HepG2 (cell line): ENCODE results near the gene DAAM1. TPM values are rescaled to one million over a fixed set of nuclear protein-coding genes. Genes with fewer than 3 reads are reported as not detected.

Source experiments
- ATAC-seq: fragments of 200-7000 bp; cut with Tn5 transposase; 3 replicates; pipeline ENCODE4 v1.9.1; 2020; ENCODE audit warnings: mild to moderate bottlenecking, moderate library complexity
- BruUV-seq: library from RNA; stranded (reverse); fragments of 400-500 nt; replicated peaks from 2 replicates; lab custom pipeline; 2021; lab: Mats Ljungman, UMichigan
- CTCF ChIA-PET: fragments of 300-600 bp; formaldehyde crosslinking; extraction: SDS; loops from one replicate; lab custom pipeline; 2021; ENCODE audit warnings: low total read pairs, inconsistent platforms, low intra/inter-chr PET ratio; lab: Yijun Ruan, JAX
- POLR2A ChIA-PET: fragments of 350-600 bp; sonication (Branson Sonifier 250); formaldehyde crosslinking; loops from one replicate; lab custom pipeline; 2020; ENCODE audit warnings: antibody characterized with exemption, inconsistent platforms; lab: Yijun Ruan, JAX
- DNase-seq: peaks from one replicate; pipeline ENCODE4 v3.0.0-alpha.2; 2015; ENCODE audit warnings: low spot score
- FAIRE-seq: peaks from 3 replicates; lab custom pipeline; 2011; peaks lifted over from hg19 to GRCh38; lab: Jason Lieb, UNC
- H2AFZ ChIP-seq: one replicate; pipeline ENCODE4 v1.6.1; 2011; ENCODE audit warnings: low read length, inconsistent platforms
- H3K27ac ChIP-seq: fragments of 300-600 bp; 3 replicates; pipeline ENCODE4 v1.8.0; 2011; ENCODE audit warnings: mixed run types, mild to moderate bottlenecking, mixed read lengths, low read length, inconsistent platforms; ENCODE audit not compliant: insufficient read depth; ENCODE audit errors: extremely low read length
- H3K27me3 ChIP-seq, 2 experiments: fragments of 200-600 bp in 1 of 2; 2 replicates in 1 of 2; 3 replicates in 1 of 2; pipeline versions ENCODE4 v1.6.0 to v1.8.0; 2011; ENCODE audit warnings: low read length in 2 of 2, mild to moderate bottlenecking in 2 of 2, moderate library complexity in 2 of 2, inconsistent platforms in 1 of 2; ENCODE audit not compliant: insufficient read depth in 2 of 2, control insufficient read depth in 1 of 2
- H3K36me3 ChIP-seq, 2 experiments: fragments of 200-600 bp in 1 of 2; replicated peaks in 1 of 2; 2 replicates in 1 of 2; 3 replicates in 1 of 2; pipeline versions ENCODE4 v1.5.1 to v1.8.0; 2011; ENCODE audit warnings: low read length in 2 of 2, inconsistent platforms in 1 of 2; ENCODE audit not compliant: insufficient read depth in 2 of 2, control insufficient read depth in 1 of 2
- H3K4me1 ChIP-seq: 2 replicates; pipeline ENCODE4 v1.5.1; 2012; ENCODE audit warnings: low read length, inconsistent platforms; ENCODE audit not compliant: insufficient read depth
- H3K4me2 ChIP-seq: 2 replicates; pipeline ENCODE4 v1.6.0; 2011; ENCODE audit warnings: low read depth, low read length, inconsistent platforms
- H3K4me3 ChIP-seq, 3 experiments: fragments of 200-600 bp in 1 of 3; sonication (generic), shearing (Covaris generic) in 1 of 3; replicated peaks in 1 of 3; 2 replicates each; pipeline ENCODE4 v1.5.1; 2011 to 2016; ENCODE audit warnings: low read length in 3 of 3, inconsistent platforms in 2 of 3, low read depth in 2 of 3, mild to moderate bottlenecking in 2 of 3, control low read depth in 1 of 3, mixed read lengths in 1 of 3; ENCODE audit not compliant: insufficient read depth in 1 of 3
- H3K79me2 ChIP-seq: one replicate; pipeline ENCODE4 v1.6.1; 2011; ENCODE audit warnings: low read length, inconsistent platforms; ENCODE audit not compliant: insufficient read depth
- H3K9ac ChIP-seq: 2 replicates; pipeline ENCODE4 v1.6.0; 2011; ENCODE audit warnings: mild to moderate bottlenecking, low read depth, low read length, inconsistent platforms; ENCODE audit not compliant: insufficient read depth
- H3K9me3 ChIP-seq: 2 replicates; pipeline ENCODE4 v1.5.1; 2012; ENCODE audit warnings: mild to moderate bottlenecking, low read length
- H4K20me1 ChIP-seq: 2 replicates; pipeline ENCODE4 v1.6.0; 2011; ENCODE audit warnings: inconsistent platforms, mild to moderate bottlenecking, low read length, moderate library complexity; ENCODE audit not compliant: insufficient read depth
- ARNT ChIP-seq: fragments of 450-650 bp; IDR thresholded peaks from 2 replicates; pipeline ENCODE4 v1.6.1; 2017
- GTF2F1 ChIP-seq: fragments of 150-350 bp; IDR thresholded peaks from 2 replicates; pipeline ENCODE4 v1.6.1; 2014; ENCODE audit warnings: low read length
- KLF11 ChIP-seq: IDR thresholded peaks from 2 replicates; pipeline ENCODE4 v1.6.1; 2016; ENCODE audit warnings: missing compliant biosample characterization
- NFE2L1 ChIP-seq: sonication (generic); formaldehyde crosslinking; IDR thresholded peaks from 2 replicates; pipeline ENCODE4 v1.4.0; 2020; ENCODE audit warnings: missing genetic modification reagents, mild to moderate bottlenecking, borderline replicate concordance
- RFX1 ChIP-seq: fragments of 450-650 bp; IDR thresholded peaks from 2 replicates; pipeline ENCODE4 v1.6.1; 2017
- SCMH1 ChIP-seq: sonication (generic); formaldehyde crosslinking; IDR thresholded peaks from 2 replicates; pipeline ENCODE4 v1.9.0; 2021; ENCODE audit warnings: missing genetic modification reagents, mild to moderate bottlenecking, borderline replicate concordance
- ZNF367 ChIP-seq: sonication (generic); formaldehyde crosslinking; IDR thresholded peaks from 2 replicates; pipeline ENCODE4 v1.4.0; 2020; ENCODE audit warnings: missing genetic modification reagents, borderline replicate concordance
- WGBS: methylation state at CpG from one replicate; pipeline ENCODE4 v1.1.6; 2017; ENCODE audit warnings: low lambda C conversion rate; 5-methylcytosine and 5-hydroxymethylcytosine counted together
- in situ Hi-C: cut with HindIII; loops from 2 replicates; pipeline ENCODE4 v1.10.0; 2017; ENCODE audit warnings: low pct_unique_long_range_greater_than_20kb; ENCODE audit not compliant: extremely low pct_ligation_motif_present
- intact Hi-C: fragments of 100-400 bp; cut with micrococcal nuclease; formaldehyde crosslinking; loops from one replicate; pipeline ENCODE4 v1.10.0; 2022; ENCODE audit not compliant: unreplicated experiment
- polyA plus RNA-seq, 8 experiments: library from polyadenylated mRNA; depleted of rRNA in 3 of 8; stranded (reverse) in 7 of 8; unstranded in 1 of 8; fragments of >200 nt; fragmentation: Illumina TruSeq in 4 of 8; extraction: Trizol in 4 of 8; gene quantifications; 2 replicates each; pipeline versions ENCODE4 v1.2.1 to v1.2.3, GENCODE V29; 2011 to 2016; ENCODE audit warnings: low read depth in 4 of 8, missing spikeins in 1 of 8, mixed read lengths in 1 of 8; ENCODE audit not compliant: insufficient read depth in 1 of 8
- total RNA-seq, 5 experiments: library from RNA; depleted of rRNA; stranded (reverse); fragments of >200 nt; fragmentation: Illumina TruSeq; extraction: Trizol; gene quantifications; 2 replicates each; pipeline ENCODE4 v1.2.3, GENCODE V29; 2016; ENCODE audit warnings: low read depth in 1 of 5
- TF ChIP-seq, protein P1 (sequence below): sonication (generic); formaldehyde crosslinking; IDR thresholded peaks from 2 replicates; pipeline ENCODE4 v1.5.0; 2020; ENCODE audit warnings: missing genetic modification reagents, mild to moderate bottlenecking, borderline replicate concordance
- TF ChIP-seq, protein P2 (sequence below): sonication (generic); formaldehyde crosslinking; IDR thresholded peaks from 2 replicates; pipeline ENCODE4 v1.4.0; 2020; ENCODE audit warnings: missing genetic modification reagents, borderline replicate concordance

DAAM1 gene
- total and polyA plus RNA-seq, 2 of the 13 experiments (the other 11 are each of a cell fraction or from before 2014, with no cell fraction given) = 10.9 to 24.5 TPM

DNA sequence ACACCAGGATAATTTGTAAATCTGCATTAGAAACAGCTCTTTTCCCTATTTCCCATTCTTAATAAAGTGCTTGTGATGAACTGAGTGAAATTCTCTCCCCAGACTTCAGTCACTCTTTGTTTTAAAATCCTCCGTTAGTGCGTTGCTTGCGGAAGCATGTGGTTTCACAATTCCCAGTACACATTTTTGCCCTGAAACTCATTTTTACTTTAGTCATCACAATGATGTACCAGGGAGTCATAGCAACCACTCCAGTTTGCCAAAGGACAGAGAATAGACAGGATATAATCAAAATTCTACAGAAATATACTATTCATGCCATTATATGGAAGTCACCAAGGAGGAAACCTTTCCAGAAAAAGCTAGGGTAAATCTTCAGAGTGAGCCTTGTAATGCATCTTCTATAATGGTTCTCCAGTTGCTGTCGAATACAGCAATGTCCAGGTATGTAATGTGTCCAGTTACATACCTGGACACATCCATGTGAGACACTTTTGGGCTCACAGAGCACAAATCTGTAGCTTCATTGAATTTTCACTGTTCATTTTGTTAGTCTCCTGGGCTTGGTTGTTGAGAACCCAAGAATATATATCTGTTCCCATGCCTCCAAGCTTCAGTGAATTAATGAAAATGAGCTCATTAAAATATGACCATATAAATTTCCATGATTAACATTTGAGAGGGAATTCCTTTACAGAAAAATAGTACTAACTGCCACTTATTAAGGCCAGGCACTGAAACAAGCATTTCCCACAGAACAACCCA lies 219.0 kb downstream of the DAAM1 start (continued):
- TF ChIP-seq, protein P1, sequence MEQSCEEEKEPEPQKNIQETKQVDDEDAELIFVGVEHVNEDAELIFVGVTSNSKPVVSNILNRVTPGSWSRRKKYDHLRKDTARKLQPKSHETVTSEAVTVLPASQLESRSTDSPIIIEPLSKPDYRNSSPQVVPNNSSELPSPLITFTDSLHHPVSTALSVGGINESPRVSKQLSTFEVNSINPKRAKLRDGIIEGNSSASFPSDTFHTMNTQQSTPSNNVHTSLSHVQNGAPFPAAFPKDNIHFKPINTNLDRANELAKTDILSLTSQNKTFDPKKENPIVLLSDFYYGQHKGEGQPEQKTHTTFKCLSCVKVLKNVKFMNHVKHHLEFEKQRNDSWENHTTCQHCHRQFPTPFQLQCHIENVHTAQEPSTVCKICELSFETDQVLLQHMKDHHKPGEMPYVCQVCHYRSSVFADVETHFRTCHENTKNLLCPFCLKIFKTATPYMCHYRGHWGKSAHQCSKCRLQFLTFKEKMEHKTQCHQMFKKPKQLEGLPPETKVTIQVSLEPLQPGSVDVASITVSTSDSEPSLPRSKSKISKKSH (CRISPR knock-in tag) = no peak
- TF ChIP-seq RFX1 = peak; percentile 43; the same call in 1 of the 2 replicates
- TF ChIP-seq, protein P2, sequence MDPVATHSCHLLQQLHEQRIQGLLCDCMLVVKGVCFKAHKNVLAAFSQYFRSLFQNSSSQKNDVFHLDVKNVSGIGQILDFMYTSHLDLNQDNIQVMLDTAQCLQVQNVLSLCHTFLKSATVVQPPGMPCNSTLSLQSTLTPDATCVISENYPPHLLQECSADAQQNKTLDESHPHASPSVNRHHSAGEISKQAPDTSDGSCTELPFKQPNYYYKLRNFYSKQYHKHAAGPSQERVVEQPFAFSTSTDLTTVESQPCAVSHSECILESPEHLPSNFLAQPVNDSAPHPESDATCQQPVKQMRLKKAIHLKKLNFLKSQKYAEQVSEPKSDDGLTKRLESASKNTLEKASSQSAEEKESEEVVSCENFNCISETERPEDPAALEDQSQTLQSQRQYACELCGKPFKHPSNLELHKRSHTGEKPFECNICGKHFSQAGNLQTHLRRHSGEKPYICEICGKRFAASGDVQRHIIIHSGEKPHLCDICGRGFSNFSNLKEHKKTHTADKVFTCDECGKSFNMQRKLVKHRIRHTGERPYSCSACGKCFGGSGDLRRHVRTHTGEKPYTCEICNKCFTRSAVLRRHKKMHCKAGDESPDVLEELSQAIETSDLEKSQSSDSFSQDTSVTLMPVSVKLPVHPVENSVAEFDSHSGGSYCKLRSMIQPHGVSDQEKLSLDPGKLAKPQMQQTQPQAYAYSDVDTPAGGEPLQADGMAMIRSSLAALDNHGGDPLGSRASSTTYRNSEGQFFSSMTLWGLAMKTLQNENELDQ (CRISPR knock-in tag) = no peak

DNA sequence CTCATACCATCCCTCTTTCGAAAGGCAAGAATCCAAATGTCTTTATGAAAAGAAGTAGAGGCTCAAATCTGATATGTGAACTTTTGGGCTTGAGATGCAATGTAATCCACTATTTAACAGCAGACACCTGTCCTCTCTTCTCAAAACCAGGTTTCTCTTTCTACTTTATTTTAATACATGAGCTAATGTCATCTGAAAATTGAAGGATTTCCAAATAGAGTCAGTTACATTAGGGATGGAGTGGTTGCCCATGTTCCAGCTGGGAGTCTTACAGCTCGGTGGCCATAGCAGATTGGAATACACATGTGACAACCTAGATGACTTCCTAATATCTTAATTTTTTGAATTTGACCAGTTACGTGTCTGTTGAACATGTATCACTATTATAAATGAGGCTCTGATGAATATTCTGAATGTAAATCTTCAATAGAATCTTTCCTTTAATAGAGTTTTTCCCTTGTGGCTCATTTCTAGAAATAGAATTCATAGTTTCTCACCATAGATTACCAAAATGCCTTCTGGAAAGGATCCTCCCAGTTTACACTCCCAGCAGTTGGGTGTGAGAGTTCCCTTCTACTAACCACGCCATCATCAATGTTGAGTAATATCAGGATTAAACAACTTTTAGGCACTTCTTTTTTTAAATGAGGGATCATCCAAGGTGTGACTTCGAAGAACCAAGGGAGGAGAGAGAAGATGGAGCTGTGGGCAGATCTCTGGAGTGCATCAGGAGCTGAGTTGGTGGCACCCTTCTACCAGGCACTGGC lies 227.6 kb downstream of the DAAM1 start:
- Histone ChIP-seq H3K4me3 (no peak overlapping the region), H2AFZ (no peak overlapping the region), H3K79me2 (no peaks in the 10 kb centered on the region), H3K27ac (no peak overlapping the region), H3K4me2 (no peak overlapping the region), H3K27me3 (no peaks in the 10 kb centered on the region), H3K9ac (no peak overlapping the region), H3K4me1 (no peaks in the 10 kb centered on the region), H3K36me3 (no peaks in the 10 kb centered on the region), H4K20me1 (no peaks in the 10 kb centered on the region), H3K9me3 (no peaks in the 10 kb centered on the region)
- FAIRE-seq = no peak
- DNase-seq = no peak
- intact Hi-C loops (no loop called here), in situ Hi-C loops (no loop called here)
- ChIA-PET POLR2A (no interaction called here), CTCF (no interaction called here)
- no peak for ATAC-seq
- no TSS peak for BruUV-seq
- TF ChIP-seq ZNF367 (CRISPR knock-in tag) = no peak
- no peak for TF ChIP-seq GTF2F1
- no peak for TF ChIP-seq SCMH1 (CRISPR knock-in tag)
- TF ChIP-seq KLF11 (CRISPR knock-in tag) = no peak
- TF ChIP-seq ARNT = no peak
- TF ChIP-seq NFE2L1 (CRISPR knock-in tag) = no peak
- WGBS = 64% methylated on average over 5 of the region's 5 CpGs
